Osteoblast (primary cell): Measurements from ENCODE around the gene CTNND2. TPM values are rescaled to one million over a fixed set of nuclear protein-coding genes. Genes with fewer than 3 reads are reported as not detected.

Source experiments
- DNase-seq: peaks from one replicate; pipeline ENCODE4 v3.0.0; 2011; ENCODE audit warnings: low spot score, mixed read lengths; ENCODE audit not compliant: insufficient read length; ENCODE audit errors: missing footprints
- H2AFZ ChIP-seq: 2 replicates; pipeline ENCODE4 v1.6.0; 2011; ENCODE audit warnings: mild to moderate bottlenecking, low read length
- H3K27ac ChIP-seq: 2 replicates; pipeline ENCODE4 v1.5.1; 2011; ENCODE audit warnings: mild to moderate bottlenecking, low read depth, low read length, moderate library complexity
- H3K27me3 ChIP-seq: 2 replicates; pipeline ENCODE4 v1.6.0; 2012; ENCODE audit warnings: mild to moderate bottlenecking, control low read depth, inconsistent platforms, low read length, moderate library complexity; ENCODE audit not compliant: insufficient read depth
- H3K36me3 ChIP-seq: 2 replicates; pipeline ENCODE4 v1.5.1; 2011; ENCODE audit warnings: mild to moderate bottlenecking, low read length, control low read depth, moderate library complexity; ENCODE audit not compliant: insufficient read depth
- H3K4me1 ChIP-seq: 2 replicates; pipeline ENCODE4 v1.5.1; 2011; ENCODE audit warnings: mild to moderate bottlenecking, low read length, control low read depth, moderate library complexity; ENCODE audit not compliant: insufficient read depth
- H3K4me2 ChIP-seq: 2 replicates; pipeline ENCODE4 v1.6.0; 2011; ENCODE audit warnings: mild to moderate bottlenecking, low read length; ENCODE audit not compliant: insufficient read depth
- H3K4me3 ChIP-seq: fragments of 200-600 bp; sonication (generic); 3 replicates; pipeline ENCODE4 v1.5.1; 2012; ENCODE audit warnings: mild to moderate bottlenecking, low read length, inconsistent platforms; ENCODE audit not compliant: insufficient read depth
- H3K79me2 ChIP-seq: 2 replicates; pipeline ENCODE4 v1.6.0; 2012; ENCODE audit warnings: mild to moderate bottlenecking, low read length, control low read depth, inconsistent platforms; ENCODE audit not compliant: insufficient read depth
- H3K9me3 ChIP-seq: 2 replicates; pipeline ENCODE4 v1.5.1; 2011; ENCODE audit warnings: low read depth, low read length, control low read depth
- H4K20me1 ChIP-seq: 2 replicates; pipeline ENCODE4 v1.6.0; 2012; ENCODE audit warnings: mild to moderate bottlenecking, low read length, control low read depth; ENCODE audit not compliant: insufficient read depth
- CTCF ChIP-seq: IDR thresholded peaks from 2 replicates; pipeline ENCODE4 v1.5.1; 2011; ENCODE audit warnings: mild to moderate bottlenecking, low read depth, low read length, moderate library complexity; ENCODE audit errors: extremely low read depth
- total RNA-seq: library from RNA; depleted of rRNA; stranded (reverse); fragments of >200 nt; gene quantifications from 2 replicates; pipeline ENCODE4 v1.2.3, GENCODE V29; 2012

Gene CTNND2
- total RNA-seq, 1 donor: not detected

- Histone ChIP-seq H3K36me3 (no peaks in the 10 kb centered on the region), H3K27me3 (no peaks in the 10 kb centered on the region), H3K9me3 (no peaks in the 10 kb centered on the region), H3K4me3 (no peak overlapping the region), H2AFZ (no peak overlapping the region), H3K79me2 (no peaks in the 10 kb centered on the region), H3K4me1 (no peaks in the 10 kb centered on the region), H3K4me2 (no peak overlapping the region), H4K20me1 (no peaks in the 10 kb centered on the region), H3K27ac (no peak overlapping the region)
- no peak for TF ChIP-seq CTCF
- DNase-seq: no peak
Observed at GRCh38 chr5:11931638-11932037, 27.4 kb upstream of the CTNND2 start.

GRCh38 chr5:11928909-11929308 is 24.7 kb upstream of the CTNND2 start:
- H3K27ac ChIP-seq: no peak overlapping the region
- H4K20me1 ChIP-seq: no peaks in the 10 kb centered on the region
- H3K79me2 ChIP-seq: no peaks in the 10 kb centered on the region
- no peaks in the 10 kb centered on the region for H3K9me3 ChIP-seq
- no peaks in the 10 kb centered on the region for H3K27me3 ChIP-seq
- H2AFZ ChIP-seq: no peak overlapping the region
- no peak for DNase-seq
- H3K4me1 ChIP-seq: no peaks in the 10 kb centered on the region
- no peak overlapping the region for H3K4me2 ChIP-seq
- no peak for TF ChIP-seq CTCF
- H3K36me3 ChIP-seq: no peaks in the 10 kb centered on the region
- no peak overlapping the region for H3K4me3 ChIP-seq

- Histone ChIP-seq H3K4me1 (no peaks in the 10 kb centered on the region), H3K4me2 (no peak overlapping the region), H4K20me1 (no peaks in the 10 kb centered on the region), H3K36me3 (no peaks in the 10 kb centered on the region), H3K79me2 (no peaks in the 10 kb centered on the region), H3K27me3 (no peaks in the 10 kb centered on the region), H2AFZ (no peak overlapping the region), H3K4me3 (no peak overlapping the region), H3K9me3 (no peaks in the 10 kb centered on the region), H3K27ac (no peak overlapping the region)
- DNase-seq: no peak
- TF ChIP-seq CTCF: no peak
Observed at GRCh38 chr5:11925701-11926100, 21.5 kb upstream of the CTNND2 start.

GRCh38 chr5:11922394-11922793 is 18.1 kb upstream of the CTNND2 start:
- Histone ChIP-seq H2AFZ (no peak overlapping the region), H3K27ac (no peak overlapping the region), H3K79me2 (no peaks in the 10 kb centered on the region), H3K27me3 (no peaks in the 10 kb centered on the region), H3K4me2 (no peak overlapping the region), H3K9me3 (peaks cover 3% of the 10 kb centered on the region), H3K36me3 (no peaks in the 10 kb centered on the region), H3K4me3 (no peak overlapping the region), H3K4me1 (no peaks in the 10 kb centered on the region), H4K20me1 (no peaks in the 10 kb centered on the region)
- no peak for TF ChIP-seq CTCF
- no peak for DNase-seq
